ENCODE results near the gene CAPN11.
"Not testable (repeated sequence)": the region's sequence is repeated elsewhere in the genome, so short reads cannot be mapped to it uniquely, and the experiment has no call there.

CAPN11 gene

DNA sequence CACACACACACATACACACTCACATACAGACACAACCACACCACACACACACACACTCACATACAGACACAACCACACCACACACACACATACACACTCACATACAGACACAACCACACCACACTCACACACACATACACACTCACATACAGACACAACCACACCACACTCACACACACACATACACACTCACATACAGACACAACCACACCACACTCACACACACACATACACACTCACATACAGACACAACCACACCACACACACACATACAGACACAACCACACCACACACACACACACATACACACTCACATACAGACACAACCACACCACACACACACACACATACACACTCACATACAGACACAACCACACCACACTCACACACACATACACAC lies 23.2 kb downstream of the CAPN11 start:
- DNase-seq (ENCODE audit: low read depth): not testable (repeated sequence)

DNA sequence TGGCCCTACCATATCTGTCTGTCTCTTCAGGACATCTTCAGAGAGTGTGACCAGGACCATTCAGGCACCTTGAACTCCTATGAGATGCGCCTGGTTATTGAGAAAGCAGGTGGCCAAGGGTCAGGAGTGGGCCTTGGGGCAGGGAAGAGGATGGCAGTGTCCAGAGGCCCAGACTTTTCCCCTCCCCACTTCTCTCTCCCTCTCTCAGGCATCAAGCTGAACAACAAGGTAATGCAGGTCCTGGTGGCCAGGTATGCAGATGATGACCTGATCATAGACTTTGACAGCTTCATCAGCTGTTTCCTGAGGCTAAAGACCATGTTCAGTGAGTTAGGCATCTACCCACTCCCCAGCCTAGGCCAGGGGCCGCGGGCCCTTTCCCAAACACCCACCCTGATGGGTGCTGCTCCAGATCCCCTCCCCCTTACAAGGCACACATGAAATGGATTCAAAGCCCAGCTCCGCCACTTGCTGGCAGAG lies 24.3 kb downstream of the CAPN11 start:
- no peak for DNase-seq (ENCODE audit: low read depth)

DNA sequence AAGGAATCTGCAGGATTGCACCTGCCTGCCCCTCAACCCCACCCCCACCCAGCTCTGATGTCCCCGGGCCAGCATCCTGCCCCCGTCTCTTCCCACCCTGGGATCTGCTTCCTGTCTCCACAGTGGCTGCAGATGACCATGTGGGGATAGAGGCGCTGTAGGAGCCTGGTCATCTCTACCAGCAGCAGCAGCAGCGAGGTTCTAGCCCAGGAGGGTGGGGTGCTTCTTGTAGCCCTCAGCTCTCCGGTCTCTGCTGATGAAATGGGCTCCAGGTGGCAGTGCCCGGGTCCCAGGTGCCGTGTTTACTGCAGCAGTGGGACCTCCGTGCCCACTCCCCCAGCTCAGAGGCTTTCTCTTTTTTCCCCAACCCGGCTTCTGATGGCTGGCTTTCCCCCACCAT lies 25.2 kb downstream of the CAPN11 start:
- no peak for DNase-seq (ENCODE audit: low read depth)

DNA sequence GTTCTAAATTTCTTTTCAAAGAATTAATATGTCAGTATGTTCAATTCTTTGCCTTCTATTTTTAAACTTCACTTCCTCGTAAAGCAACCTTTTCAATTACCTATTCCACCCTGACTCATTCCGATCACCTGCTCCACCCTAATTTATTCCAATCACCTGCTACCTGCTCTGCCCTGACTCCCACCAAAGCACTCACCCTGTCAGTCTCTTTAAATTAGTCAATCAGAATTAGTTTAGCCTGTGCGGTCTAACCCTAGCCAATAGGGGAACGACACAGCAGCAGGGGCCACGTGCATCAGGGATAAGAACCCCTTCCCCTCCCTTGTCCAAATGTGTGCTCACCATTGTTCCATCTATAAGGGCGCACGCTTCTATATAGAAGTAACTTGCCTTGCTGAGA lies 26.7 kb downstream of the CAPN11 start:
- DNase-seq (ENCODE audit: low read depth): not testable (repeated sequence)

DNA sequence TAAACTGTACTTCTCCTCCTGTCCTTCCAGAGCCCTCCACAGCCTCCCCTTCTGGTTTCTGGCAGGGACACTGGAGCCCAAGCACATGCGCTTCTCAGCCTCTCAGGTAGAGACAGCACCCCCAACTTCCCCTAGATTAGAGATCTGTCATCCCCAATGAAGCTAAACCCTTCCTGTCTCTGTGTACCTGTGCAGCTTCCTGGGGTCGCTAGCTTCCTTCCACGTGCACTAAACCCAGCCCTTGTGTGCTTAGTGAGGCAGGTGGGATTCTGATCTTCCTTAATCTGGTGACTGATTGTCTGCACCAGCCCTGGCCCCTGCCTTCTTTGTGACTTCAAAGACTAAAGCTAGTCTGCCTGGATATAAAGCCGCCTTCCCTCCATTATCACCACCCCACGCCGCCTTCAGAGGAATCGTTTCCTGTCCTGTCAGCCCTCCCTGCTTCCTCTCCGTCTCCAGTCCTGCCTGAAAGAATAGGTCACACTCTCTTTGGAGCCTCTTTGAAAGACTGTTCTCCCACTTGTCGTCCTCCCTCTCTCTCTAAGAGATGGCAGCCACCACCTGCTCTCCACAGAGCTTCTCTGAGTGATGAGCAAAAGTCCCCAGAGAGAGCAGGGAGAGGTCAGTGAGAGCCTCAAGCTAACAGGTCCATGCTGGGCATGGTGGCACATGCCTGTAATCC lies 27.5 kb downstream of the CAPN11 start:
- DNase-seq (ENCODE audit: low read depth): no peak

DNA sequence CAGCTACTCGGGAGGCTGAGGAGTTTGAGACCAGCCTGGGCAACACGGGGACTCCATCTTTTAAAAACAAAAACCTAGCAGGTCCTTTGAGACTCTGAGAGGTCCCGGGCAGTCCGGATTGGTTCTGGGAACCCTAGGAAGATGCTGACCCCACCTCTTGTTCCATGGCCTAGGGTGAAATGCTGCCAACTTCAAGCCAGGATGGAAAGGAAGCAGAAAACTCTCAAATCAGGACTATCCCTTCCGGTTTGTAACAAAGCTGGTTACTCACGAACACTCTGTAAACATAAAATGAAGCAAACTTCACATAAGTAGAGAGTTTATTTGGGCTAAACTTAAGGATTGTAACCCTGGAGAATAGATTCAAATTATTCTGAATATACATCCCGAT lies 28.0 kb downstream of the CAPN11 start:
- DNase-seq (ENCODE audit: low read depth): no peak

DNA sequence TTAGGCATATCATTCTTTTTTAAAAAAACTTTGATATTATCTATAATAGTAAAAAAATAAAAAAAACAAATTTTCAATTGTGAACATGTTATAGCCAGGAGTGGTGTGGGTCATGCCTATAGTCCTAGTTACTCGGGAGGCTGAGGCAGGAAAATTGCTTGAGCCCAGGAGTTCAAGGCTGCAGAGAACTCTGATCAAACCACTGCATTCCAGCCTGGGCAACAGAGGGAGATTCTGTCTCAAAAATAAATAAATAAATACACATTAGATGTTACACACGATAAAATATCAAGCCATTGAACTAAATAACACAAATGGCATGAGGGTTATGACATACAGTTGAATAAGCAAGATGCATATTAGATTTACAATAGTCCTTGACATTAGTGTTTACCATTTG lies 30.2 kb downstream of the CAPN11 start:
- DNase-seq (ENCODE audit: low read depth): no peak

DNA sequence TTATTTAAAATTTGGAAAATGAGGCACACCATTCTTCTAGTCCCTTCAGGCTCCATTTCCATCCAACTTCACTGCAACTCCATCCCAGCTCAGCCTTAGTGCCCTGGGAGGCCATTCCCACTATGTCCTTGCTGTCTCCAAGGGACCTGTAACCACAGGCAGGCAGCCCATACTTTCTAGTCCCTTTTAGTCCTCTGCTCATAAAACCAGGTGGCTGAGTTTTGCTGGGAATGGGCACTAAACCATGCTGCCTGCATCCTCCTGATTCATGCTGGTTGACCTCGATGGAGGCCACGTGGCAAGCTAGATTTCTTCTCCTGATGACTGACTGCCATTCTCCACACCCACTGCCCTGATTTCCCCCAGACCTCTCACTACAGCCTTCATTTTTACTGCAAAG lies 30.6 kb downstream of the CAPN11 start:
- DNase-seq (ENCODE audit: low read depth): no peak

DNA sequence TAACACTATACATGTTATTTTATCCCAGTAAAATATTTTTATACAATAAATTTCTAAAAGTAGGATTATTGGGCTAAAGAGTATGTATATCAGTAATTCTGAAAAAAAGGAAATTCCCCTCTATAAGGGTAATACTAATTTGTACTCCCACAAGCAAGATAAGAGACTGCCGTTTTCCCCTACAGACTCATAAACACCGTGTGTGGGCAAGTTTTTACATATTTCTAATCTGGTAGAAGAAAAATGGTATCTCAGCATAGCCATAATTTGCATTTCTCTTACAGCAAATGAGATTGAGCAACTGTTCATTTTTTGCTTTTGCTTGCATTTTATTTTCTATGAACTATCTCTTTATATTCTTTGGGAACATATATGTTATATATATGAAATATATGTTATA lies 32.1 kb downstream of the CAPN11 start:
- no peak for DNase-seq (ENCODE audit: low read depth)

DNA sequence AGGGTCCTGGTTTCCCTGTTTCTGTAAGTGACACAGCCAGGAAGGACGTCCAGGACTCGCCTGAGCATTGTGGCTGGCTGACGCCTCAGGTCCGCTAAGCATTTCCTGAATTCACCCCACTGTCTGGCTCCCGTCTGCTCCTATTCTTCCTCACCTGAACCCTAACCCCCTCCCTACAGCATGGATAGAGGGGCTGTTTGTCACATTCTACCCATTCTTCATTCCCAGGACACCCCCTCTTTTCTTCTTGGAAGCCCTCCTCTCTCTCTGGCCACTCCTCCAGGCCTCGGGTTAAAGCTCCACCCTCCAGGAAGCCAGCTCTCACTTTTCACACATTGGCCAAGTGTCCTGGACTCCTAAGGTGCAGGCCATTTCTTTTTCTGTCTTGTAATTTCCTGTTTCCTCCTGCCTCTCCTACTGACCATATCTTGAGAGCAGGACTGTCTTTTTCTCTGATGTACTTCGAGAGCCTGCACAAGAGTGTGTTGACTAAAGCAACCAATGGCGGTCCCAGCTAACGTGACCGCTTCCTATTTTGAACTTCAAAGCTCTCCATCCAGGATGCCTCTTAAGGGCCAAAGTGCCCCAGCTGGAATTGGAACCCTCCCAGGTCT lies 33.9 kb downstream of the CAPN11 start:
- DNase-seq (ENCODE audit: low read depth): peak; percentile 43

DNA sequence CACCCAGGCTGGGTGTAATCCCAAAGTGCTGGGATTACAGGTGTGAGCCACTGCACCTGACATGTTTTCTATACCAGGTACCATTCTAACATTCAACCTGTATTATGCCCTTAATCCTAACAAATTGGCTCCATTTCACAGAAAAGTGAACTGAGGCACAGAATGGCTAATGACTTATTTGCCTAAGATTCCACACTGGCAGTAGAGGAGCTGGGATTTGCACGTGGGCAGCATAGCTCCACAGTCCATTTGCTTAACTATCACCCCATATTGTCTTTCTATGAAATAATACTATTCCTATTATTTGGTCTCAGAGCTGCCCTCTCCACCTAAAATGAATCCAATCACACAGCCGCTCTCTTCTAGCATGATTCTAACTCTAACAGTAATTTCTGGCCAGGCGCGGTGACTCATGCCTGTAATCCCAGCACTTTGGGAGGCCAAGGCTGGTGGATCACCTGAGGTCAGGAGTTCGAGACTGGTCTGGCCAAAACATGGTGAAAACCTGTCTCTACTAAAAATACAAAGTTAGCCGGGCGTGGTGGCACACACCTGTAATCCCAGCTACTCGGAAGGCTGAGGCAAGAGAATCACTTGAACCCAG lies 34.8 kb downstream of the CAPN11 start:
- DNase-seq (ENCODE audit: low read depth): no peak

DNA sequence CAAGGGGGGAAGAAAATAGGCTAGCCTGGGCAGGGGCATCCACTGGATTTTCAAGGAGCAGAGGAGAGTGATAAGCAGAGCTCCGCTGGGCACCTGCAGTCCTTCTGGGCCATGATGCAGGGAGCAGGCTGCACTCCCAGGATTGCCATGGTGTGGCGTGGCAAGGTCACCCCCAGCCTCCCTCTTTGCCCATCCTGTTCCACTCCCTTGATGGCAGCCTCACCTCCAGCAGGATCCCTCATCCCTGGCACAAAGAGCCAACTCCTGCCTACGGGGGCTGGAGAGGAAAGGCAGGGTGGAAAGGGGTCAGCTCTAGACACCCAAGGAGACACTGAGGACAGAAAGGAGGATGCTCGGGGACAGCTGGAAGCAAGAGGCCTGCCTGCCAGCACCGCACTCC lies 35.7 kb downstream of the CAPN11 start:
- no peak for DNase-seq (ENCODE audit: low read depth)

DNA sequence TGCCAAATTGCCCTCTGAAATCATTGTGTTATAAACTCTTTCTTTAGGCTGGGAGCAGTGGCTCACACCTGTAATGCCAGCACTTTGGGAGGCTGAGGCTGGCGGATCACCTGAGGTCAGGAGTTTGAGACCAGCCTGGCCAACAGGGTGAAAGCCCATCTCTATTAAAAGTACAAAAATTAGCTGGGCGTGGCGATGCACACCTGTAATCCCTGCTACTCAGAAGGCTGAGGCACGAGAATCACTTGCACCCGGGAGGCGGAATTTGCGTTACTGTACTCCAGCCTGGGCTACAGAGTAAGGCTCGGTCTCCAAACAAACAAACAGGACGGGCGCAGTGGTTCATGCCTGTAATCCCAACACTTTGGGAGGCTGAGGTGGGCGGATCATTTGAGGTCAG lies 37.7 kb downstream of the CAPN11 start:
- not testable (repeated sequence) for DNase-seq (ENCODE audit: low read depth)

DNA sequence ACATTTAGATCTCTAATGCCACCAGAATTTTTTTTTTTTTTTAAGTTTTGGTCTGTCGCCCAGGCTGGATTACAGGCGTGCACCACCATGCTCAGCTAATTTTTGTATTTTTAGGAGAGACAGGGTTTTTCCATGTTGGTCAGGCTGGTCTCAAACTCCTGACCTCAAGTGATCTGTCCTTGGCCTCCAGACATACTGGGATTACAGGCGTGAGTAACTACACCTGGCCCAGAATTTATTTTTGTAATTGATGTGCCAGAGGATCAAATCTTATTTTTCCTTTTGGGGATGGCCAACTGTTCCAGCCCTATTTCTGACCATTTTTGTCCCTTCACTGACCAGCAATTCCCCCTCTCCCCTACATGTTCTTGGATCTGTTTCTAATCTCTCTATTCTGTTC lies 40.1 kb downstream of the CAPN11 start:
- DNase-seq (ENCODE audit: low read depth): no peak

DNA sequence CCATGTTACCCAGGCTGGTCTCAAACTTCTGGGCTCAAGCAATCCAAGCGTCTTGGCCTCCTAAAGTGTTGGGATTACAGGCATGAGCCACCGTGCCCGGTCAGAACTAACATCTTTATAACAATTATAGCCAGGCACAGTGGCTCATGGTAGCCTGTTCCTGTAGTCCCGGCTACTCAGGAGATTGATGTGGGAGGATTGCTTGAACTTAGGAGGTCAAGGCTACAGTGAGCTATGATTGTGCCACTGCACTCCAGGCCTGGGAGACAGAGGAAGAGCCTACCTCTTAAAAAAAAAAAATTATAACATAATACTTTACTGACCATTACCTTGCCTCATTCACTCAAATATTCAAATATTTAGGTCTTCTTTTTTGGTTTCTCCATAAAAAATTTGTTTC lies 41.3 kb downstream of the CAPN11 start:
- no peak for DNase-seq (ENCODE audit: low read depth)

DNA sequence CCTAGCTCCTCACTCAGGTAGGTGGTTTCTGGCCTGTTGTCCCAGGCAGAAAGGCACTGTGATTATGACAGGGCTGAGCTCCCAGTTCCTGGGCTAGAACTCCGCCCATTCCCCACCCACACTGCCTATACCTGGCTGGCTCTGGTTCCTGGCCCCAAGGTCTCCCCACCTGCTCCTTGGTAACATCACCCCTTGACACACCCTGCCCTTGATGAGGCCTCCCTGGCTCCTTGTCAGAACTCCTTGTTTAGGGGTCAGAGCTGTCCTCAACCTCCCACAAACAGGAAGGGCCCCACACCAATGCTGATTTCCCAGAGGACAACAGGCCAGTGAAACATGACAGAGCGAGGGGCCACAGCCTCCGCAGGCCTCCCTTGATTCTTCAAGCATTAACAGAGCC lies 42.6 kb downstream of the CAPN11 start:
- no peak for DNase-seq (ENCODE audit: low read depth)

DNA sequence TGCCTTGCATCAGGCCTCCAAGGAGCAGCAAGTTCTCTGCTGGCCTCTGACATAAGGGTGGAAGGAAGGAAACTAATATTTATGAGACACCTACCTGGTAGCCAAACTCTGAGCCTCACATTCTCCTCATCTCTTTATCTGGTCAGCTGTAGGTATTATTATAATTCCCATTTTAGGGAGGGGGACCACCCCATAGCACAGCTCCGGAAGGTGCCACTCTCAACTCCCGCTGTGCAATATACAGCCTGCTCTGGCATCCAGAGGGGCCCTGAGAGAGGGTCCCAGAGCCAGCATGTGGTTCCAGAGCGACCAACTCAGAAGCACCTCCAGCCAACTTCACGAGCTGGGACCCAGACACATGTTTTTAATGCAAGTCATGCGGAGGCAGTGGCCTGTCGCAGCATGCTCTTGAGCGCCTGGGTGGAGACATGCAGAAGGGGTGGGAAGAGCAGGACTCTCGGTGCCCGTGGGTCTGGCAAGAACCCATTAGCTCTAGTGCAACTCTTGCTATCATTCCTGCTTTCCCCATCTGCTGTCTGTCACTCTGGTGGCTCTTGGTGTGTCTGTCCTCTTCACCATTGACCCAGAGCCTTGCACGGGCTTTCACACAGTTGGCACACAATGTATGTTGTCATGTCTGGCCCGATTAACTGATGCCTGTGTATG lies 43.2 kb downstream of the CAPN11 start:
- DNase-seq (ENCODE audit: low read depth): no peak

DNA sequence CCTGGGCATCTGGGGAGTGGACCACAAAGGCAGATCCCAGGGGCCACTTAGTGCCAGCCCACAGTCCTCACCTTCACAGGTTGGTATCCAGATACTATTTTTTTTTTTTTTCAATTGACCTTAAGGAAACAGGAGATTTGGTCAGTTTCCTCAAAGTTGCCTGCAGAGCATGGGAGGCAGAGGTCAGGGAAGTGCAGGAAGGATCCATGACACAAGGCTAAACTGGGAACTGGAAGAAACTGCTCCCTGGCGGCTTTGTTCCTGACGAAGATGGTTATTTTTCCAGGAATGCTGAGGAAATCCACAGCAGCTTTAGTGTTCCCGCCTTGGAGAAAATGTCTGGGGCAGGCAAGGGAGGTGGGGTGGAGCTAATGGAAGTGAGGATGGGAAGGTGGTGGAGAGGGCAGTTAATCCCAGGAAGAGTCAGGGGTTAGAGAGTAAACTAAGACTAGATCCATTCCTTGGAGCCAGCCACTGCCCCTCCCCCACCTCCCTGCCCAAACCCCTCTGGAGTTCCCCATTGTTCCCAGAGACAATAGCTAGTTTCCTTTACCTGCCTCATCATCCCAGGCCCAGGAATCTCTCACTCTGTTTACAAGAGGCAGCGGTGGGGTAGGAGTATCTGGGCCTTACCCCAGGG lies 43.8 kb downstream of the CAPN11 start:
- no peak for DNase-seq (ENCODE audit: low read depth)

DNA sequence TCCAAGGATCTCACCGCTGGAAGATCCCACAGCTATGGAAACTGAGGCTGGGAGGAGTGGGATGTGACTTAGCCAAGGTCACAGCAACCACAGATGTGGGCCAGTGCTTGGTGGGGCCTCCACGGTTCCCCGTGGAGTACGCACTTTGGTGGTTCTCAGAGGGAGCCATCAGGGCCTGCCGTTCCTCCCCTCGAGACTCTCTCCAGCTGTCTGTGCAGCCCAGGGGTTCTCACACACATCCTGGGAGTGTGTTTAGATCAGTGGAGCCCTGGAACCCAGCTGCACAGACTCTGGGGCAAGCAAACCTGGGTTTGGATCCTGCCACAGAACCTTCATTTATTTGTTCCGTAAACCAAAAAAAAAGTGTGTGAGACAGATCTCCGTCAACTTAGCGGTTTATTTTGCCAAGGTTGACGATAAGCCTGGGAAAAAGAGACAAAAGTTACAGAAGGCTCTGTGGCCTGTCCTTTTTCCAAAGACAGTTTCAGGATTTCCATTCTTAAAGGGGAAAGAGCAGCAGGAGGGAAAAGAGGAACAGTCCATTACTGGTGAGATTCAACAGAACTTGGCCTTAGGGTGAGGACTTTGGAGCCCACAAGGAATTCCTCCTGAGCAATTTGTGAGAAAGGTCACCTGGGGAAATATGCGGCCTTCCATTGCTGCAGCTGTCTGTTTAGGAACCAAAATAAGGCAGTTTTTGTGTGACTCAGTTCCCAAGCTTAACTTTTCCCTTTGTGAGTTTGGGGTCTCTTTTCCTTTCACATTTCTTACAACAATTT lies 44.5 kb downstream of the CAPN11 start:
- no peak for DNase-seq (ENCODE audit: low read depth)

DNA sequence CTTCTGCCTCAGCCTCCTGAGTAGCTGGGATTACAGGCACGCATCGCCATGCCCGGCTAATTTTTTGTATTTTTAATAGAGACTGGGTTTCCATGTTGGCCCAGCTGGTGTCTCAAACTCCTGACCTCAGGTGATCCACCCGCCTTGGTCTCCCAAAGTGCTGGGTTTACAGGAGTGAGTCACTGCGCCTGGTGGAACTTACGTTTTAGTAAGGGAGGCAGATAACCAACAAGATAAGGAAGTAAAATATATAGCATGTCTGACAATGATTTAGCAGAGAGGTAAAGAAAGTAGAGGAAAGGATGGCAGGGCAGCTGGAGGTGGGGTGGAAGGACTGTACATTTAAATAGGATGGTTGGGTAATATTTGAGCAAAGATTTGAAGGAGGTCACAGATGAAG lies 45.3 kb downstream of the CAPN11 start:
- DNase-seq (ENCODE audit: low read depth): no peak

DNA sequence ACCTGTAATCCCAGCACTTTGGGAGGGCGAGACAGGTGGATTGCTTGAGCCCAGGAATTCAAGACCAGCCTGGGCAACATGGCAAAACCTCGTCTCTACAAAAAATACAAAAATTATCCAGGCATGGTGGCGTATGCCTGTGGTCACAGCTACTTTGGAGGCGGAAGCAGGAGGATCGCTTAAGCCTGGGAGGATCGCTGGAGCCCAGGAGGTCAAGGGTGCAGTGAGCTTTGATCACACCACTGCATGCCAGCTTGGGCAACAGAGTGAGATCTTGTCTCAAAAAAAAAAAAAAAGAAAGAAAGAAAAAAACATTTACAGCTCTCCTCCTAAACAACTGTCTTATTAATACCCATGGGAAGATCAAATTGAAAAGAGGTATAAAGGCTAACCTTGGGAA lies 49.3 kb downstream of the CAPN11 start:
- DNase-seq (ENCODE audit: low read depth): no peak

DNA sequence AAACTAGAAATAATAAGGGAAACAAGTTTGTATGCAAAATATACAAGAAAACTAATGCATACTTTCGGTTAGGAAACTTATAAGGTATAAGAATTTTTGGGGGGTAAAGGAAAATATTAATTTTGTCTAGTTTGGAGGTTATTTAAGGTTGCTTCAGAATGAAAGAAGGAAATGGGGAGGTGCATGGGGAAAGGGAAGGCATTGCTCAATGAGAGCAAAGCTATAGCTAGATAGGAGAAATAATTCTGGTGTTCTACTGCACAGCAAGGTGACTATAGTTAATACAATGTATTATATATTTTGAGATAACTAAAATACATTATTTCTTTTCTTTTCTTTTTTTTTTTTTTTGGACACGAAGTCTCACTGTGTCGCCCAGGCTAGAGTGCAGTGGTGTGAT lies 52.7 kb downstream of the CAPN11 start:
- no peak for DNase-seq (ENCODE audit: low read depth)
